Common myeloid progenitor, CD34-positive (primary cell): Measurements from ENCODE around the gene PRKN.
A peak's percentile ranks its signal among the peaks of the same experiment; 100 is the strongest.

Source experiments
- CTCF ChIA-PET: fragments of 350-600 bp; sonication (Branson Sonifier 250); formaldehyde crosslinking; loops from one replicate; lab custom pipeline; 2021; ENCODE audit warnings: antibody characterized with exemption; lab: Charles Lee
- POLR2A ChIA-PET: fragments of 350-600 bp; sonication (Branson Sonifier 250); formaldehyde crosslinking; loops from one replicate; lab custom pipeline; 2021; ENCODE audit warnings: antibody characterized with exemption; lab: Charles Lee
- DNase-seq, 3 donors: peaks; one replicate each; pipeline versions ENCODE4 v3.0.0 to v3.0.0-alpha.2; 2013
- H3K27ac ChIP-seq, 2 experiments: 1 replicate in 1 of 2; 2 replicates in 1 of 2; pipeline ENCODE4 v1.7.0; 2013; ENCODE audit warnings: inconsistent platforms in 2 of 2, low read length in 2 of 2, mild to moderate bottlenecking in 2 of 2, low read depth in 1 of 2, moderate library complexity in 1 of 2; ENCODE audit not compliant: severe bottlenecking in 2 of 2, insufficient read depth in 1 of 2, poor library complexity in 1 of 2
- H3K27me3 ChIP-seq, 5 experiments: replicated peaks in 2 of 5; 1 replicate in 3 of 5; 2 replicates in 2 of 5; pipeline versions ENCODE4 v1.6.1 to v1.7.0; 2013; ENCODE audit warnings: low read length in 4 of 5, mild to moderate bottlenecking in 2 of 5, moderate library complexity in 2 of 5, inconsistent platforms in 1 of 5; ENCODE audit not compliant: insufficient read depth in 5 of 5, control insufficient read depth in 4 of 5
- H3K36me3 ChIP-seq, 4 experiments: 1 replicate in 2 of 4; 2 replicates in 2 of 4; pipeline versions ENCODE4 v1.6.1 to v1.7.0; 2013; ENCODE audit warnings: low read length in 3 of 4, control low read depth in 1 of 4, mild to moderate bottlenecking in 1 of 4; ENCODE audit not compliant: control insufficient read depth in 4 of 4, insufficient read depth in 4 of 4
- H3K4me1 ChIP-seq, 4 experiments: 1 replicate in 3 of 4; 2 replicates in 1 of 4; pipeline versions ENCODE4 v1.6.1 to v1.7.1; 2013; ENCODE audit warnings: low read length in 3 of 4, mild to moderate bottlenecking in 3 of 4, control low read depth in 1 of 4, inconsistent platforms in 1 of 4, moderate library complexity in 1 of 4; ENCODE audit not compliant: control insufficient read depth in 4 of 4, insufficient read depth in 4 of 4; ENCODE audit errors: control extremely low read depth in 1 of 4
- H3K4me3 ChIP-seq, 7 experiments: 1 replicate in 4 of 7; 2 replicates in 3 of 7; pipeline versions ENCODE4 v1.5.1 to v1.7.0; 2013; ENCODE audit warnings: mild to moderate bottlenecking in 7 of 7, low read length in 6 of 7, moderate library complexity in 6 of 7, inconsistent platforms in 2 of 7, low read depth in 2 of 7, control low read depth in 1 of 7; ENCODE audit not compliant: insufficient read depth in 4 of 7, control insufficient read depth in 1 of 7; ENCODE audit errors: extremely low read depth in 1 of 7
- H3K9me3 ChIP-seq, 5 experiments: 1 replicate in 4 of 5; 2 replicates in 1 of 5; pipeline versions ENCODE4 v1.6.1 to v1.7.1; 2013; ENCODE audit warnings: low read length in 4 of 5, mild to moderate bottlenecking in 2 of 5, inconsistent platforms in 1 of 5, low read depth in 1 of 5, moderate library complexity in 1 of 5; ENCODE audit not compliant: control insufficient read depth in 4 of 5, insufficient read depth in 2 of 5; ENCODE audit errors: control extremely low read depth in 1 of 5
- WGBS: methylation state at CpG from one replicate; pipeline ENCODE4 v1.1.5; 2013; ENCODE audit not compliant: insufficient coverage; 5-methylcytosine and 5-hydroxymethylcytosine counted together

The PRKN gene

DNA sequence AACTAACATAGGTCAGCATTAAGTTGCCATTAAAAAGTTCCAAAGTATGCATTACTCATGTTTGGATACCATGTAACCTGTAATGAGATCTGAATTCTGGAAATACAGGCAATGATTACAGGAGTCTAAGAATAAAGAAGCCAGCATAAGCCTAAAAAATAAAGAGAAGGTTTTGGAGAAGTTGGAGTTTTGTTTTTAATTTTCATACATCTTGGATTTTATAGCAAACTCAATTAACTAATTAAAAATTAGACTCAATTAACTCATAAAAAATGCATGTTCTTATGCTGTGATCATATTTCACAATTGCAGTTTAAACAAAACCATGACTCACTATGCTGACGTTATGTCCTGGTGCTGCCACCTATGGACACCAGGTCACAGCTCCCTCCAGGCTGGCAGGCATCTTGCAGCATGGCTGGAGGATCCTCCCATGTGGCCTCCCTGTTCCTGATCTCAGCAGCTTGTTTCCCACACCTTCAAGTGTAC lies 804.9 kb downstream of the PRKN start:
- Histone ChIP-seq H3K36me3 (no peaks in the 10 kb centered on the region), H3K9me3 (no peaks in the 10 kb centered on the region), H3K27me3 (no peaks in the 10 kb centered on the region), H3K4me3 (no peak overlapping the region), H3K4me1 (peaks cover 8 to 13% (median 9%) of the 10 kb centered on the region in 4 experiments), H3K27ac (peak overlapping the region; percentile 9 to 54)
- 0% methylated on average over 1 of the region's 1 CpG for WGBS
- peak; percentile 77 to 88 (median 83) for DNase-seq
- POLR2A ChIA-PET, result no interaction called here
- CTCF ChIA-PET, result interaction anchor here (0.9 to 1.4 kb wide), 7 partner anchors 10 to 178 kb away, joined by 3 to 11 read pairs (median 3); no protein-coding TSS in a partner anchor

- Histone ChIP-seq H3K27ac (peak overlapping the region in 1 of 2 experiments; percentile 31), H3K4me1 (peaks cover 8 to 13% (median 11%) of the 10 kb centered on the region in 4 experiments), H3K36me3 (no peaks in the 10 kb centered on the region), H3K27me3 (no peaks in the 10 kb centered on the region), H3K4me3 (no peak overlapping the region), H3K9me3 (no peaks in the 10 kb centered on the region)
- WGBS, result 90% methylated on average over 2 of the region's 3 CpGs
- peak; percentile 14 to 74 (median 73) for DNase-seq
- POLR2A ChIA-PET, result no interaction called here
- CTCF ChIA-PET, result interaction anchor here (1.1 to 2.3 kb wide), 4 partner anchors 86 to 174 kb away, joined by 3 to 13 read pairs (median 4); no protein-coding TSS in a partner anchor
These were observed 805.8 kb downstream of the PRKN start for GRCh38 chr6:161921602-161922395.

- ChIA-PET CTCF (interaction anchor here (0.8 to 1.6 kb wide), 4 partner anchors 31 to 192 kb away, joined by 3 to 4 read pairs (median 3); no protein-coding TSS in a partner anchor), POLR2A (no interaction called here)
- DNase-seq, result no peak
- Histone ChIP-seq H3K27ac (no peak overlapping the region), H3K4me1 (peaks cover 8 to 13% (median 11%) of the 10 kb centered on the region in 4 experiments), H3K4me3 (no peak overlapping the region), H3K27me3 (no peaks in the 10 kb centered on the region), H3K9me3 (no peaks in the 10 kb centered on the region), H3K36me3 (no peaks in the 10 kb centered on the region)
- WGBS, result 100% methylated on average over 2 of the region's 2 CpGs
These were observed 807.9 kb downstream of the PRKN start for GRCh38 chr6:161919691-161920090.

GRCh38 chr6:161918628-161919205 lies 808.8 kb downstream of the PRKN start:
- Histone ChIP-seq H3K36me3 (no peaks in the 10 kb centered on the region), H3K4me3 (no peak overlapping the region), H3K27me3 (no peaks in the 10 kb centered on the region), H3K9me3 (no peaks in the 10 kb centered on the region), H3K4me1 (peaks cover 8 to 13% (median 11%) of the 10 kb centered on the region in 4 experiments), H3K27ac (no peak overlapping the region)
- WGBS, result 97% methylated on average over 12 of the region's 15 CpGs
- ChIA-PET POLR2A (no interaction called here), CTCF (interaction anchor here (0.7 to 1.3 kb wide), 3 partner anchors 10 to 170 kb away, joined by 3 read pairs; no protein-coding TSS in a partner anchor)
- no peak for DNase-seq

GRCh38 chr6:161918109-161918531 lies 809.4 kb downstream of the PRKN start:
- Histone ChIP-seq H3K27ac (no peak overlapping the region), H3K4me1 (peaks cover 8 to 13% (median 11%) of the 10 kb centered on the region in 4 experiments), H3K9me3 (no peaks in the 10 kb centered on the region), H3K4me3 (no peak overlapping the region), H3K36me3 (no peaks in the 10 kb centered on the region), H3K27me3 (no peaks in the 10 kb centered on the region)
- 100% methylated on average over 2 of the region's 6 CpGs for WGBS
- ChIA-PET POLR2A (no interaction called here), CTCF (interaction anchor here (1.0 kb wide), 1 partner anchor 81 kb away, joined by 3 read pairs; no protein-coding TSS in a partner anchor)
- DNase-seq, result peak in 1 of 3 donors; percentile 25

DNA sequence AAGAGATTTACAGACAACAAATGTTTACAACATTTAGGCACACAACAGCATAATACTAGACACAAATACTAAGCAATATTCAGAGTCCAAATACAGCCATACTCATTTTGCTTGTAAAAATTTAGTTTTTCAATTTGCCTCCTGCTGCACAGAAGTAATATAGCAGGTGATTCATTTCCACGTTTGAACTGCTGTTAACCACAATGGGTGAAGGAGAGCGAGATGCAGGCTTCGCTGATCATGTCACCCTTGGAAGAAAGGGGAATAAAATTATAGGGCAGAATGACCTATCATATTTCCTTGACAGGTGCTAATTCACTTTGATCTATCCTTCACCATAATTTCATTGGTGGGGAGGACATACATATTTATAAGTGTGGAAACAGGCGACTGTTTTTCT lies 809.9 kb downstream of the PRKN start:
- ChIA-PET POLR2A (no interaction called here), CTCF (interaction anchor here (1.0 to 1.9 kb wide), 2 partner anchors 80 to 165 kb away, joined by 3 to 6 read pairs; no protein-coding TSS in a partner anchor)
- DNase-seq, result peak; percentile 42 to 85 (median 79)
- H3K9me3 ChIP-seq, result no peaks in the 10 kb centered on the region
- H3K27ac ChIP-seq, result no peak overlapping the region
- H3K4me3 ChIP-seq, result no peak overlapping the region
- H3K36me3 ChIP-seq, result no peaks in the 10 kb centered on the region
- H3K4me1 ChIP-seq, result peaks cover 8 to 13% (median 10%) of the 10 kb centered on the region in 4 experiments
- 17% methylated on average over 2 of the region's 4 CpGs for WGBS
- no peaks in the 10 kb centered on the region for H3K27me3 ChIP-seq
